GM18498 (cell line): ENCODE measurements around the gene CCDC69.
A peak's percentile ranks its signal among the peaks of the same experiment; 100 is the strongest.
"Not testable (repeated sequence)": the region's sequence is repeated elsewhere in the genome, so short reads cannot be mapped to it uniquely, and the experiment has no call there.

ENCODE experiments used
- ATAC-seq: cut with Tn5 transposase; IDR thresholded peaks from one replicate; pipeline ENCODE4 v1.9.1; 2021; ENCODE audit warnings: mild to moderate bottlenecking, moderate library complexity; ENCODE audit not compliant: unreplicated experiment

The CCDC69 gene

GRCh38 chr5:151222790-151223446, 974 bp downstream of the CCDC69 start:
- ATAC-seq = peak; percentile 77

GRCh38 chr5:151222054-151222789, 1.7 kb downstream of the CCDC69 start:
- no peak for ATAC-seq

DNA sequence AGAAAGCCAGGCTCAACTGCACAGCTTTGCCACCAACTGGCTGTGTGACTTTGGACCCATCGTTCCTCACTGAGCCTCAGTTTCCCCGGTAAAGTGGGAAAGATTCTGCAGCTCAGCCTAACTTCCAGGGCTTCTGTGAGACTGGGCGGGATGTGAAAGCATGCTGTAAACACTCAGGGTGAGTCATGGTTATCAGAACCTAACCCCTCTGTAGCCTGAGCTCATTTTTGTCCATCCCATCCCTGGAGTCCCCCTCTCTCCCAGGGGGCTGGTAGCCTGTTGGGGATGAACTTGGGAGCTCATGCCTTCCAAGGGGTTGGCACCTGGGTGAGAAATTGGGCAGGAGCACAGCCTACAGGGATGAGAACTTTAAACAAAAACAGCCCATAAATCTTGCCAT, 2.3 kb downstream of the CCDC69 start:
- no peak for ATAC-seq

GRCh38 chr5:151219789-151220188, 4.1 kb downstream of the CCDC69 start:
- ATAC-seq = no peak

DNA sequence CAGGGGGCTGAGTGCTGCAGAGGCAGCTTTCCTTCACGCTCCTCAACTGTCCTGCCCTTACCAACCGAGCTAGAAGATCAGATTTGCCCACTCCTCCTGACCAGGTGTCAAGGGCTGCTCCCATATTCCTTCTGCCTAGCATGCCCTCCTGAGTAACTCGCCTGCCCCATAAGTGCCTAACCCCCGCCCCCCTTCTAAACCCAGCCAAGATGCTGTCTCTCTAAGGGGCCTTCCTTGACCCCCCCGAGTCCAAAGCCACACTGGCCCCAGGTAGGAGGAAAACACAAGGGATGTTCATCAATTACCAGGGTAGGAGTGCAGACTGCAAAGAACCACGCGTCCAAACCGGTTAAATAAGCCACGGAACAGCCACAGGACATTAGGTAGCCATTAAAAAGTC, 4.8 kb downstream of the CCDC69 start:
- no peak for ATAC-seq

DNA sequence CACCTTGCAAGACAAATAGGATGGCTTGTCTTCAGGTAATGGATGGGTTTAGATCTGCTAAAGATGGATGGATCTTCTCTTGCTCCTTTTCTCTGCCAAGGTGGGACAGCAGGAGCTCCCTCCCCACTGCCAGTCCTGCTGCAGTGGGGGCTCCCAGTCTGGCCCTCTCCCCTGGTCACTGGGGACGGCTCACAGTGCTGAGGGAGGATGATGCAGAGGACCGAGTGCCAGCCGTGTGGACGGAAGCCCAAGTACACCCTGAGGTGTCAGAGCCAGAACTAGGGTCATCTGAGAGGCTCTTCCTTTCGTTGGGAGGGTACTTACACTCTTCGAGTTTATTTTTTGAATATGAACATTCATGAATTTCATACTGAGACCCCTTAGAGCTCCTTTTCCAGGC, 5.7 kb downstream of the CCDC69 start:
- no peak for ATAC-seq

DNA sequence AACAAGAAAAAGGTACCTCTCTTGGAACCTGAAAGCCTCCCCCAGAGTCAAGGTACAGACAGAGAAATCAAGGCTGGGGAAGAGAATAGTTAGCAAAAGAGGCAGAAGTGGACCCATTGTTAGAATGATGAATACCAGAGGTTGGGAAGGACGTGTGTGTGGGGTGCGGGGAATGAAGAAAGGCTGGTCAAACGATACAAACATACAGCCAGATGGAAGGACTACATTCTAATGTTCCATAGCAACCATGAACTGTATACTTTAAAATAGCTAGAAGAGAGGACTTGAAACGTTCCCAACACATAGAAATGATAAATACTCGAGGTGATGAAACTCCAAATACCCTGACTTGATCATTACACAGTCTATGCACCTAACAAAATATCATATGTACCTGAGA, 7.1 kb downstream of the CCDC69 start:
- no peak for ATAC-seq

- no peak for ATAC-seq
Measured at GRCh38 chr5:151215546-151215880, 8.4 kb downstream of the CCDC69 start.

DNA sequence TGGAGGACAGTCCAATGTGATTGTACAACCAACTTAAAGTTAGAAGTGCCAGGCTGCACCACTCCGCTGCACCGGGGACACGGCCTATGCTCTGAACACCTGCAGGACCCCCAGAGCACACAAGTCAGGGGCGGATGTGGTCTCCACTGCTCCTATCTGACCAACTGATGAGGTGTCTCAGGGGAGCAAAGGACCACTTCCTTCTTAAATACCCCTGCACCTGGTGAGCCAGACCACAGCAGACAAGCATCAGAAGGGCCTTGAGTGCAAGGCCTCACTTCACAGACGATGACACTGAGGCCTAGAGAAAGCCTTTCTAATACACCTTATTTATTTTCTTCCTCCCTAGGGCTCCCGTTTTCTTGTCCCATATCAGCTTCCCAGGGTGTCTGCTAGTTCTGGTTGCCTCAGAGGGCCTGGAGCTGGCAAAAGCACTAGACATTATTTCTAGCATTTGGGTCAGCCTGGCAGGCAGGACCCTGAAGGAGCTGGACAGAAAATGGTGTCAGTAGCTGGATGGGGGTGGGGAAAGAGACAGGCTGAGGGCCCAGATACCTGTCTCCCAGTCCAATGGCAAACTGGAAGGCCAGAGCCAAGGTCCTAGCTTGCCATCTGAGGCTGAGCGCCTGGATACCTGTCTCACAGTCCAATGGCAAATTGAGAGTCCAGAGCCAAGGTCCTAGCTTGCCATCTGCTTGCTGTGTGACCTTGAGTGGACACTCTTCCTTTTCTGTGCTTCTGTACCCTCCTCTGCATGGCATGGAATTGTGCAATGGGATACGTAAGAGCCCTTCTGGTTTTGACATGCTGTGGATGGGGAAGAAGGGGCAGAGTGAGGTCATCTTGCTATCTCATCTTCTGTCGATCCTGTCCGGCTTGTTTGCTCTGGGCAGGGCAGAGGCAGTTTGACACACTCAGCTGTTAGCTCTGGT, 9.0 kb downstream of the CCDC69 start:
- peak; percentile 59 for ATAC-seq

DNA sequence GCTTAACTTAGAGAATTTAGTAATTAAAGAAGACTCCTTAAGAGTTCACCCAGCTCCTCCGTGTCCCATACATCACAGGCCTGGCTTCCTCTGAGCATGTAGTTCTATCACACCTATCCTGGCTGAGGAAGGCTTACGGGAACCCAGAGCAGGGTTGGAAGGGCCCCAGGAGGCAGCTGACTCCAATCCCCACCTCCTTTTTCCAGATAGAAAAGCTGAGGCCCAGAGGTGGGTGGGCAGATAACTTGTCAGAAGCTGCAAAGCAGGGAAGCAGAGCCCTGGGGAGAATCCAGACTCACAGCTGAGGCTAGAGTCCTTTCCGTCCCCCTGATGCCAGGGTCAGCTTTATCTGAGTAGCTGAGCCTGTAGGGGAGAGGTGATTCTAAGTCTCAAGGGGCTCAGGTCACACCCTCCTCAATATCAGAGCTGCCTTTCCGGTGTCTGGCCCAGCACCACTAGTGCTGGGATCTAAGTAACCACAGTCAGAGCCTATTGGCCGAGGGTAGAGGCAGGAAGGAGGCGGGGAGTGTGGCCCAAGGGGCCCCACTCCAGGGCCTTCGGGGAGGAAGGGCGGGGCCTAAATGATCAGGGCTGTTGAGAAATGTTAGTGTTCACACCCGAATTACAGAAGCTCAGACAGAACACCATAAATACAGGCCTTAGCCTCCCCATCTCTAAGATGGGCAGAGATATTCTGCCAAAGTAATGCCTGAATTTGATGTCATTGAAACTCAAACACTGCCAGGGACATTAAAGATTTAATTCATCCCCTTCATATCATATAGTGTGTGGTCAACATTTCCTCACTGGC, 9.9 kb downstream of the CCDC69 start:
- ATAC-seq = peak; percentile 86

DNA sequence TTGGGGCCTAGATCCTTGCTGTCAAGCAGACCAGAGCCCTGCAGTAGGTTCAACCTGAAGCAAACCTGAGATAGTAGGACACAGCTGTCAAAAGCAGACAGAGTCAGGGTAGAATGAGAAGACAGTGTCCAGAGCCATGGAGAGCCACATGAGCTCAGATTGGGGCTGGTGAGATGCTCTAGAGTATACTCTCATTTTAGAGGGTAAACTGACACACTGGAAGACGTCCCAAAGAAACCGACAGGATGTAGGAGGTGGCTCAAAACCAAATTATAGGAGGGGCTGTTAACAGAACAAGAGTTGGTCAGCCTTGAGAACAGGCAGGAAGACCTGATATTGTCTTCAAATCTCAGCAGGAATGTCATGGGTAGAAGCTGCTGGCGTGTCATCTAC, 11.5 kb downstream of the CCDC69 start:
- peak; percentile 3 for ATAC-seq

- no peak for ATAC-seq
Measured at GRCh38 chr5:151208481-151208914, 15.4 kb downstream of the CCDC69 start.

DNA sequence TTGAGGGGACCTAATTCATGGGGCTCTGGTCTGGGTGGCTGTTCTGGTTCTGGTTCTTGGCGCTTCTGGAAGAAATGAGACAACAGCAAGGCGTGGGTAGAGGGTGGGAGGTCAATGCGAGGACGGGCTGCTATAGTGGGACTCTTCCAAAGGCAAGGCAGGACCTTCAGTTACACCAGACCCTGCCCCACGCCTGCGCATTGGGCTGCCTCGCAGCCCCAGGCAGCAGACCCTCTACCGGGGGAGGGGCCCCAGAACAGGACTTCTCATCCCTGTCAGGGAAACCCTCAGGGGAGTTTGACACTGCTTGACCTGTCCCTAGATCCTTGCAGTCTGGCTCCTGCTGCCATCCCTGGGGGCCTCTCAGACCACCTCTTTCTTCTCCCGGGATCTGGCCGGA, 18.5 kb downstream of the CCDC69 start:
- no peak for ATAC-seq

DNA sequence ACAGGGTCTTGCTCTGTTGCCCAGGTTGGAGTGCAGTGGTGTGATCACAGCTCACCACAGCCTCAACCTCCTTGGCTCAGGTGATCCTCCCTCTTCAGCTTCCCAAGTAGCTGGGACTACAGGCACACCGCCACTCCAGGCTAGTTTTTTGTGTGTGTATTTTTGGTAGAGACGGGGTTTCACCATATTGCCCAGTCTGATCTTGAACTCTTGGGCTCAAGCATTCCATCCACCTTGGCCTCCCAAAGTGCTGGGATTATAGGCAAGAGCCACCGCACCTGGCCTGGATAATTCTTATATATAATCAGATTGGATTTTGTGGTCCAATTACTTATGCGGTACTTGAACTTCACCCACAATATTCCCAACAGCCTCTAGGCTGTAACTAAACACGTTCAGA, 19.8 kb downstream of the CCDC69 start:
- ATAC-seq = no peak

DNA sequence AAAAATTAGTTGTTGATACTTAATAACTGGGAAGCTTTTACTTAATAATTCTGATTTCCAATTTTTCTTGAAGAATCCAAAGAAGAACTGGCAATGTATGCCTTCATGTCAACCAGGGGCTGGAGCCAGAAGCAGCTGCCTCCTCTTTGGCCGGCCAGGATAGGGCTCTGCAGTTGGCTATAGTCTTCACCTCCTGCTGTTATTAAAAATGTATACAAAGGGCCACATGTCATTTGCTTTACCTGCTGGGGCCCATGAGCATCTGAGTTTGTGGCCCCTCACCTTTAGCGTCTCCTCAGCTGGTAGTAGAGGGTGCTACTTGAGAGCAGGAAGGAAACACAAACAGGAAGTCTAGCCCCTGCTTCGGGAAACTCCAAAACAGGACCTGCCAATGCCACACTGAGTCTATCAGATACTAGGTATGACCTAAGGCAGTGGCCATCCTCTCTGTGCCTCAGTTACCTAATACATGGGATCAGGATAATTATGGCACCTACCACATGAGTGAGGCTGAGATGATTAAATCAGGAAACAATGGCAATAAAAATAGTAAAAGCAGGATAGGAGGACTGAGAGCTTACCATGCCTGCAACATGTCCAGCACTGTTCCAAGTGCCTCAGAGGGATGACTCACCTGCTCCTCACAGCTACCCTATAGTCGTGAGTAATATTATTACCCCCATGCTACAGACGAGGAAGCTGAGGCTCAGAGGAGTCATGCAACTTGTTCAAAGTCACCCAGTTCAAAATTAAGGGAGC, 21.3 kb downstream of the CCDC69 start:
- ATAC-seq = no peak

DNA sequence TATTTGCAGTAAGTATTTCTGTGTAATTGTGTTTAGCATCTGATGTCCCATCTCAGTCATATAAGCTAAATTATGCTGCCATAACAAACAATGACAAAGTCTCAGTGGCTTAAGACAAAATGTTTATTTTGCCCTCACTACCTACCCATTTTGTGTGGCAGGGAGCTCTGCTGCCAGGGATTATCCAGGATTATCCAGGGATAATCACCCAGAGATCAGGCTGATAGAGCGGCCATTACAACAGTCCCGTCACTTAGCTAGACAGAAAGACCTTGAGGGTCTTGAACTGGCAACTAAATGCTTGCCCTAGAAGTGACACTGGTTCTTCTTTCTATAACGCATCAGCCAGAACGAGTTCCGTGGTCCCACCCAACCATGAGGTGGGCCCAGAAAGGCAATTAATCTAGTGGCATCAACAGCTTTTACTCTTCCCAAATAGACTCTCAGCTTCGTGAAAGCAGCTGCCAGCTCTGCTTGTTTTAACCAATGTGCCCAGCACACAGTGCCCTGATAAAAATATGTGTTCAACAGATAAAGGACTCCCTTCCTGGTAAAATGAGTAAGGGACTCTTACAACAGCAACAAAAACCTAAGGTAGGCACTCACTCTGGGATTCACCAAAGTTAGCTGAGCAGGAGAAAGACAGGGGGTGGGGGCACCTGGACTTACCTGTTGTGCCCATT, 22.8 kb downstream of the CCDC69 start:
- no peak for ATAC-seq

GRCh38 chr5:151199581-151200185, 24.2 kb downstream of the CCDC69 start:
- no peak for ATAC-seq

- no peak for ATAC-seq
Measured at GRCh38 chr5:151198861-151199260, 25.0 kb downstream of the CCDC69 start.

- ATAC-seq = not testable (repeated sequence)
Measured at GRCh38 chr5:151197291-151197600, 26.6 kb downstream of the CCDC69 start.
